Cardiac muscle cell (in vitro differentiated cells and primary cell): ENCODE results near the gene MTNR1B. TPM values are rescaled to one million over a fixed set of nuclear protein-coding genes. Genes with fewer than 3 reads are reported as not detected.

Experiments
- DNase-seq, 2 donors: peaks; one replicate each; pipeline versions ENCODE4 v3.0.0 to v3.0.0-alpha.2; 2010 to 2017; ENCODE audit warnings: low read depth in 1 of 2, low spot score in 1 of 2
- H3K27ac ChIP-seq: fragments of 200-600 bp; sonication (generic); 2 replicates; pipeline ENCODE4 v1.5.1; 2016
- H3K27me3 ChIP-seq: fragments of 200-600 bp; sonication (generic); 2 replicates; pipeline ENCODE4 v1.6.0; 2016; ENCODE audit warnings: control low read depth
- H3K36me3 ChIP-seq: fragments of 200-600 bp; sonication (generic); 2 replicates; pipeline ENCODE4 v1.5.1; 2016; ENCODE audit warnings: control low read depth
- H3K4me1 ChIP-seq: fragments of 200-600 bp; sonication (generic); 2 replicates; pipeline ENCODE4 v1.8.1; 2017; ENCODE audit warnings: low read depth, mild to moderate bottlenecking, mixed run types
- H3K4me3 ChIP-seq: fragments of 200-600 bp; sonication (generic); 2 replicates; pipeline ENCODE4 v1.5.1; 2016; ENCODE audit warnings: mild to moderate bottlenecking
- H3K9me3 ChIP-seq: fragments of 200-600 bp; sonication (generic); 2 replicates; pipeline ENCODE4 v1.5.1; 2017; ENCODE audit warnings: low read depth, mild to moderate bottlenecking, control low read depth
- CTCF ChIP-seq: IDR thresholded peaks from 2 replicates; pipeline ENCODE4 v1.5.1; 2012; ENCODE audit warnings: low read depth, mild to moderate bottlenecking, low read length
- polyA plus RNA-seq: library from polyadenylated mRNA; unstranded; fragments of >200 nt; fragmentation: Nextera tagmentation; extraction: Ambion mirVana; gene quantifications from 2 replicates; pipeline ENCODE4 v1.2.1, GENCODE V29; 2016
- total RNA-seq: library from RNA; depleted of rRNA; stranded (reverse); fragments of >200 nt; gene quantifications from 2 replicates; pipeline ENCODE4 v1.2.3, GENCODE V29; 2016

The MTNR1B gene
- total and polyA plus RNA-seq, 2 experiments from 2014 or later = not detected

GRCh38 chr11:93002380-93002779 is 32.9 kb downstream of the MTNR1B start:
- no peaks in the 10 kb centered on the region for H3K36me3 ChIP-seq
- DNase-seq = no peak
- H3K4me1 ChIP-seq = no peaks in the 10 kb centered on the region
- H3K4me3 ChIP-seq = no peak overlapping the region
- no peak for TF ChIP-seq CTCF
- H3K27ac ChIP-seq = no peak overlapping the region
- no peaks in the 10 kb centered on the region for H3K9me3 ChIP-seq
- H3K27me3 ChIP-seq = no peaks in the 10 kb centered on the region

GRCh38 chr11:93005239-93005638 is 35.8 kb downstream of the MTNR1B start:
- TF ChIP-seq CTCF = no peak
- Histone ChIP-seq H3K4me3 (no peak overlapping the region), H3K27ac (no peak overlapping the region), H3K36me3 (no peaks in the 10 kb centered on the region), H3K27me3 (no peaks in the 10 kb centered on the region), H3K9me3 (no peaks in the 10 kb centered on the region), H3K4me1 (no peaks in the 10 kb centered on the region)
- peak in 1 of 2 donors; percentile 2 for DNase-seq

GRCh38 chr11:93013646-93014045 is 44.2 kb downstream of the MTNR1B start:
- TF ChIP-seq CTCF = no peak
- Histone ChIP-seq H3K4me3 (no peak overlapping the region), H3K4me1 (no peaks in the 10 kb centered on the region), H3K27ac (no peak overlapping the region), H3K36me3 (no peaks in the 10 kb centered on the region), H3K27me3 (no peaks in the 10 kb centered on the region), H3K9me3 (no peaks in the 10 kb centered on the region)
- DNase-seq = no peak

- H3K36me3 ChIP-seq = no peaks in the 10 kb centered on the region
- no peak overlapping the region for H3K27ac ChIP-seq
- no peaks in the 10 kb centered on the region for H3K27me3 ChIP-seq
- no peak for DNase-seq
- no peaks in the 10 kb centered on the region for H3K4me1 ChIP-seq
- TF ChIP-seq CTCF = no peak
- no peak overlapping the region for H3K4me3 ChIP-seq
- no peaks in the 10 kb centered on the region for H3K9me3 ChIP-seq
These were observed 47.1 kb downstream of the MTNR1B start for GRCh38 chr11:93016595-93016994.

GRCh38 chr11:93017821-93018690 is 48.6 kb downstream of the MTNR1B start:
- no peaks in the 10 kb centered on the region for H3K4me1 ChIP-seq
- peak in 1 of 2 donors; percentile 65 for DNase-seq
- no peaks in the 10 kb centered on the region for H3K36me3 ChIP-seq
- no peaks in the 10 kb centered on the region for H3K27me3 ChIP-seq
- no peak for TF ChIP-seq CTCF
- H3K27ac ChIP-seq = no peak overlapping the region
- no peaks in the 10 kb centered on the region for H3K9me3 ChIP-seq
- no peak overlapping the region for H3K4me3 ChIP-seq
